GM19372 (cell line): Measurements from ENCODE around the gene FLT1.

ENCODE experiments used
- ATAC-seq: cut with Tn5 transposase; IDR thresholded peaks from one replicate; pipeline ENCODE4 v1.9.1; 2021; ENCODE audit warnings: mild to moderate bottlenecking, low read depth, moderate library complexity; ENCODE audit not compliant: unreplicated experiment

FLT1 gene

GRCh38 chr13:28268800-28269223, 226.1 kb downstream of the FLT1 start:
- ATAC-seq, result peak; percentile 100

GRCh38 chr13:28267497-28267896, 227.4 kb downstream of the FLT1 start:
- ATAC-seq, result no peak

GRCh38 chr13:28258417-28258816, 236.5 kb downstream of the FLT1 start:
- ATAC-seq, result no peak

- no peak for ATAC-seq
Observed at GRCh38 chr13:28257305-28257704, 237.6 kb downstream of the FLT1 start.

- no peak for ATAC-seq
Observed at GRCh38 chr13:28252547-28252946, 242.4 kb downstream of the FLT1 start.

GRCh38 chr13:28251466-28251865, 243.5 kb downstream of the FLT1 start:
- no peak for ATAC-seq

GRCh38 chr13:28250542-28250941, 244.4 kb downstream of the FLT1 start:
- ATAC-seq, result no peak
